Osteoblast (primary cell): ENCODE data around the gene OSBPL2. TPM values are rescaled to one million over a fixed set of nuclear protein-coding genes. Genes with fewer than 3 reads are reported as not detected.

ENCODE experiments used
- DNase-seq: peaks from one replicate; pipeline ENCODE4 v3.0.0; 2011; ENCODE audit warnings: low spot score, mixed read lengths; ENCODE audit not compliant: insufficient read length; ENCODE audit errors: missing footprints
- H2AFZ ChIP-seq: 2 replicates; pipeline ENCODE4 v1.6.0; 2011; ENCODE audit warnings: mild to moderate bottlenecking, low read length
- H3K27ac ChIP-seq: 2 replicates; pipeline ENCODE4 v1.5.1; 2011; ENCODE audit warnings: mild to moderate bottlenecking, low read depth, low read length, moderate library complexity
- H3K27me3 ChIP-seq: 2 replicates; pipeline ENCODE4 v1.6.0; 2012; ENCODE audit warnings: mild to moderate bottlenecking, control low read depth, inconsistent platforms, low read length, moderate library complexity; ENCODE audit not compliant: insufficient read depth
- H3K36me3 ChIP-seq: 2 replicates; pipeline ENCODE4 v1.5.1; 2011; ENCODE audit warnings: mild to moderate bottlenecking, low read length, control low read depth, moderate library complexity; ENCODE audit not compliant: insufficient read depth
- H3K4me1 ChIP-seq: 2 replicates; pipeline ENCODE4 v1.5.1; 2011; ENCODE audit warnings: mild to moderate bottlenecking, low read length, control low read depth, moderate library complexity; ENCODE audit not compliant: insufficient read depth
- H3K4me2 ChIP-seq: 2 replicates; pipeline ENCODE4 v1.6.0; 2011; ENCODE audit warnings: mild to moderate bottlenecking, low read length; ENCODE audit not compliant: insufficient read depth
- H3K4me3 ChIP-seq: fragments of 200-600 bp; sonication (generic); 3 replicates; pipeline ENCODE4 v1.5.1; 2012; ENCODE audit warnings: mild to moderate bottlenecking, low read length, inconsistent platforms; ENCODE audit not compliant: insufficient read depth
- H3K79me2 ChIP-seq: 2 replicates; pipeline ENCODE4 v1.6.0; 2012; ENCODE audit warnings: mild to moderate bottlenecking, low read length, control low read depth, inconsistent platforms; ENCODE audit not compliant: insufficient read depth
- H3K9me3 ChIP-seq: 2 replicates; pipeline ENCODE4 v1.5.1; 2011; ENCODE audit warnings: low read depth, low read length, control low read depth
- H4K20me1 ChIP-seq: 2 replicates; pipeline ENCODE4 v1.6.0; 2012; ENCODE audit warnings: mild to moderate bottlenecking, low read length, control low read depth; ENCODE audit not compliant: insufficient read depth
- total RNA-seq: library from RNA; depleted of rRNA; stranded (reverse); fragments of >200 nt; gene quantifications from 2 replicates; pipeline ENCODE4 v1.2.3, GENCODE V29; 2012
- TF ChIP-seq, protein P1 (sequence below): IDR thresholded peaks from 2 replicates; pipeline ENCODE4 v1.5.1; 2011; ENCODE audit warnings: mild to moderate bottlenecking, low read depth, low read length, moderate library complexity; ENCODE audit errors: extremely low read depth

OSBPL2 gene
- total RNA-seq, 1 donor: 35.8 TPM

GRCh38 chr20:62321521-62321948 lies 83.2 kb downstream of the OSBPL2 start:
- Histone ChIP-seq H4K20me1 (no peaks in the 10 kb centered on the region), H3K27ac (no peak overlapping the region), H3K79me2 (no peaks in the 10 kb centered on the region), H3K4me3 (no peak overlapping the region), H3K27me3 (no peaks in the 10 kb centered on the region), H3K36me3 (no peaks in the 10 kb centered on the region), H3K4me2 (no peak overlapping the region), H2AFZ (no peak overlapping the region), H3K9me3 (no peaks in the 10 kb centered on the region), H3K4me1 (no peaks in the 10 kb centered on the region)
- DNase-seq: no peak
- TF ChIP-seq, protein P1, sequence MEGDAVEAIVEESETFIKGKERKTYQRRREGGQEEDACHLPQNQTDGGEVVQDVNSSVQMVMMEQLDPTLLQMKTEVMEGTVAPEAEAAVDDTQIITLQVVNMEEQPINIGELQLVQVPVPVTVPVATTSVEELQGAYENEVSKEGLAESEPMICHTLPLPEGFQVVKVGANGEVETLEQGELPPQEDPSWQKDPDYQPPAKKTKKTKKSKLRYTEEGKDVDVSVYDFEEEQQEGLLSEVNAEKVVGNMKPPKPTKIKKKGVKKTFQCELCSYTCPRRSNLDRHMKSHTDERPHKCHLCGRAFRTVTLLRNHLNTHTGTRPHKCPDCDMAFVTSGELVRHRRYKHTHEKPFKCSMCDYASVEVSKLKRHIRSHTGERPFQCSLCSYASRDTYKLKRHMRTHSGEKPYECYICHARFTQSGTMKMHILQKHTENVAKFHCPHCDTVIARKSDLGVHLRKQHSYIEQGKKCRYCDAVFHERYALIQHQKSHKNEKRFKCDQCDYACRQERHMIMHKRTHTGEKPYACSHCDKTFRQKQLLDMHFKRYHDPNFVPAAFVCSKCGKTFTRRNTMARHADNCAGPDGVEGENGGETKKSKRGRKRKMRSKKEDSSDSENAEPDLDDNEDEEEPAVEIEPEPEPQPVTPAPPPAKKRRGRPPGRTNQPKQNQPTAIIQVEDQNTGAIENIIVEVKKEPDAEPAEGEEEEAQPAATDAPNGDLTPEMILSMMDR: no peak

GRCh38 chr20:62321975-62322374 lies 83.7 kb downstream of the OSBPL2 start:
- H3K79me2 ChIP-seq: no peaks in the 10 kb centered on the region
- TF ChIP-seq, protein P1: no peak
- no peaks in the 10 kb centered on the region for H3K9me3 ChIP-seq
- no peaks in the 10 kb centered on the region for H4K20me1 ChIP-seq
- no peak overlapping the region for H3K27ac ChIP-seq
- no peaks in the 10 kb centered on the region for H3K4me1 ChIP-seq
- no peak overlapping the region for H3K4me3 ChIP-seq
- H3K27me3 ChIP-seq: no peaks in the 10 kb centered on the region
- no peak overlapping the region for H3K4me2 ChIP-seq
- no peak for DNase-seq
- no peak overlapping the region for H2AFZ ChIP-seq
- H3K36me3 ChIP-seq: no peaks in the 10 kb centered on the region

DNA sequence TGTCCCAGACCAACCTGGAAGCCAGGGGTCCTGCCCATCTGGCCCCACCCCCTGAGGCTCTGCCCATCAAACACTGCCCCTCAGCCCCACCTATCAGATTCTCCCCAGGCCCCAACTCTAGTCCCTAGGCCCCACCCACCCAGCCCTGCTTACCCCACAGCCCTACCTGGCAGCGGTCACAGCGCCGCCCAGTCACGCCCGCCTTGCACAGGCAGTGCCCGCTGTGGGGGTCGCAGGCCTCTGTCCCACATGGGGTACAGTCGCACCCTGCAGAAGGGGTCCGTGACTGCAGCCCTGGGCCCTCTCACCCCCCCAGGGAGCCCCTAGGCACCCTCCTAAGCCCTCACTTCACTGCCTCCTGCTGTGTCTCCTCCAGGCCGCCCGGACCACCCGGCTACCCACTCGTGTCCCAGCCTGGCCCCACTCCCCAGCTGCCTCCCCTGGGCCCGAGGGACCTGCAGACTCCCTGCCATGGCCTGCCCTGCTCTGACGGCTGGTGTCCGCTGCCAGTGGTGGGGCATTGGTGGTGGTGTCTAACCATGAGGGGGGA lies 84.2 kb downstream of the OSBPL2 start:
- no peaks in the 10 kb centered on the region for H3K4me1 ChIP-seq
- H4K20me1 ChIP-seq: no peaks in the 10 kb centered on the region
- no peaks in the 10 kb centered on the region for H3K36me3 ChIP-seq
- H2AFZ ChIP-seq: no peak overlapping the region
- no peaks in the 10 kb centered on the region for H3K9me3 ChIP-seq
- TF ChIP-seq, protein P1: no peak
- H3K4me2 ChIP-seq: no peak overlapping the region
- DNase-seq: no peak
- no peaks in the 10 kb centered on the region for H3K79me2 ChIP-seq
- H3K27me3 ChIP-seq: no peaks in the 10 kb centered on the region
- no peak overlapping the region for H3K27ac ChIP-seq
- no peak overlapping the region for H3K4me3 ChIP-seq

GRCh38 chr20:62323146-62323979 lies 85.0 kb downstream of the OSBPL2 start:
- no peak overlapping the region for H3K4me3 ChIP-seq
- H2AFZ ChIP-seq: no peak overlapping the region
- no peak overlapping the region for H3K27ac ChIP-seq
- H3K79me2 ChIP-seq: no peaks in the 10 kb centered on the region
- no peaks in the 10 kb centered on the region for H4K20me1 ChIP-seq
- no peak for DNase-seq
- no peaks in the 10 kb centered on the region for H3K27me3 ChIP-seq
- no peaks in the 10 kb centered on the region for H3K9me3 ChIP-seq
- TF ChIP-seq, protein P1: no peak
- no peaks in the 10 kb centered on the region for H3K4me1 ChIP-seq
- H3K4me2 ChIP-seq: no peak overlapping the region
- H3K36me3 ChIP-seq: no peaks in the 10 kb centered on the region
